HL-60 (cell line): ENCODE measurements around the gene TMCO4.

Source experiments
- CTCF ChIP-seq: IDR thresholded peaks from one replicate; pipeline ENCODE4 v1.5.1; 2011; ENCODE audit warnings: low read length, control low read depth, inconsistent platforms; ENCODE audit not compliant: insufficient read depth
- GABPA ChIP-seq: IDR thresholded peaks from 2 replicates; pipeline ENCODE4 v1.6.1; 2012; ENCODE audit warnings: low read depth
- POLR2AphosphoS5 ChIP-seq: IDR thresholded peaks from 2 replicates; pipeline ENCODE4 v1.6.1; 2012; ENCODE audit warnings: low read depth
- REST ChIP-seq: IDR thresholded peaks from 2 replicates; pipeline ENCODE4 v1.6.1; 2012; ENCODE audit warnings: low read depth; ENCODE audit not compliant: insufficient replicate concordance
- SPI1 ChIP-seq: IDR thresholded peaks from 2 replicates; pipeline ENCODE4 v1.6.1; 2012; ENCODE audit warnings: low read depth, mild to moderate bottlenecking, borderline replicate concordance

- no peak for TF ChIP-seq POLR2AphosphoS5
- no peak for TF ChIP-seq CTCF
- TF ChIP-seq REST: no peak
- no peak for TF ChIP-seq GABPA
- TF ChIP-seq SPI1: no peak
These were observed 13.3 kb upstream of the TMCO4 start for GRCh38 chr1:19812875-19813642.
